OCI-LY1 (cell line): ENCODE results near the gene ZNF618.

Source experiments
- H2AFZ ChIP-seq: fragments of 200-600 bp; sonication (generic), shearing (Covaris generic); 2 replicates; pipeline ENCODE4 v1.6.0; 2014; ENCODE audit warnings: antibody characterized with exemption, mild to moderate bottlenecking, low read length
- H3F3A ChIP-seq: fragments of 200-600 bp; sonication (generic), shearing (Covaris generic); 2 replicates; pipeline ENCODE4 v1.6.0; 2014; ENCODE audit warnings: mild to moderate bottlenecking, antibody characterized with exemption, low read length, moderate library complexity; ENCODE audit not compliant: insufficient read depth
- H3K27ac ChIP-seq: fragments of 200-600 bp; sonication (generic); 2 replicates; pipeline ENCODE4 v1.5.1; 2014; ENCODE audit warnings: low read length, mixed run types, mild to moderate bottlenecking, low read depth; ENCODE audit not compliant: poor library complexity, severe bottlenecking
- H3K27me3 ChIP-seq: fragments of 200-600 bp; sonication (generic); 2 replicates; pipeline ENCODE4 v1.6.0; 2014; ENCODE audit warnings: antibody characterized with exemption, mild to moderate bottlenecking, low read length, moderate library complexity; ENCODE audit not compliant: insufficient read depth
- H3K36me3 ChIP-seq: fragments of 200-600 bp; sonication (generic); 2 replicates; pipeline ENCODE4 v1.6.1; 2014; ENCODE audit warnings: mild to moderate bottlenecking, antibody characterized with exemption, low read length, moderate library complexity, mixed read lengths; ENCODE audit not compliant: insufficient read depth
- H3K4me1 ChIP-seq: fragments of 200-600 bp; sonication (generic); 2 replicates; pipeline ENCODE4 v1.5.1; 2014; ENCODE audit warnings: mild to moderate bottlenecking, low read length, moderate library complexity; ENCODE audit not compliant: insufficient read depth, severe bottlenecking
- H3K4me2 ChIP-seq: fragments of 200-600 bp; sonication (generic), shearing (Covaris generic); 2 replicates; pipeline ENCODE4 v1.6.1; 2014; ENCODE audit warnings: low read length
- H3K4me3 ChIP-seq: fragments of 200-600 bp; sonication (generic); 2 replicates; pipeline ENCODE4 v1.5.1; 2014; ENCODE audit warnings: low read length, low read depth, mild to moderate bottlenecking, mixed read lengths; ENCODE audit not compliant: poor library complexity, severe bottlenecking
- H3K79me2 ChIP-seq: fragments of 200-600 bp; shearing (Covaris generic); 2 replicates; pipeline ENCODE4 v1.6.1; 2016; ENCODE audit warnings: mixed run types, low read length, mixed read lengths; ENCODE audit not compliant: insufficient read depth
- H3K9ac ChIP-seq: fragments of 200-600 bp; sonication (generic), shearing (Covaris generic); 2 replicates; pipeline ENCODE4 v1.6.1; 2014; ENCODE audit warnings: mild to moderate bottlenecking, low read length, mixed read lengths
- H3K9me2 ChIP-seq: fragments of 200-600 bp; sonication (generic), shearing (Covaris generic); 2 replicates; pipeline ENCODE4 v1.6.1; 2014; ENCODE audit warnings: low read depth, mild to moderate bottlenecking, low read length, mixed read lengths
- H3K9me3 ChIP-seq: fragments of 200-600 bp; shearing (Covaris generic); 2 replicates; pipeline ENCODE4 v1.6.1; 2014; ENCODE audit warnings: low read length, mixed read lengths
- H4K20me1 ChIP-seq: fragments of 200-600 bp; sonication (generic), shearing (Covaris generic); 2 replicates; pipeline ENCODE4 v1.6.0; 2016; ENCODE audit warnings: mild to moderate bottlenecking, low read length; ENCODE audit not compliant: insufficient read depth
- CTCF ChIP-seq: fragments of 200-600 bp; sonication (generic), shearing (Covaris generic); IDR thresholded peaks from 2 replicates; pipeline ENCODE4 v1.5.1; 2017; ENCODE audit warnings: mild to moderate bottlenecking, antibody characterized with exemption, low read length, moderate library complexity, mixed read lengths
- EZH2 ChIP-seq: fragments of 200-600 bp; sonication (generic), shearing (Covaris generic); IDR thresholded peaks from 2 replicates; pipeline ENCODE4 v1.8.0; 2017; ENCODE audit warnings: borderline replicate concordance, mixed run types, mild to moderate bottlenecking, antibody characterized with exemption, low read length, moderate library complexity, mixed read lengths

Gene ZNF618

GRCh38 chr9:114005371-114006154 lies 129.5 kb downstream of the ZNF618 start:
- no peaks in the 10 kb centered on the region for H3K4me1 ChIP-seq
- no peaks in the 10 kb centered on the region for H3K9me3 ChIP-seq
- no peak overlapping the region for H3K4me2 ChIP-seq
- H3K36me3 ChIP-seq = no peaks in the 10 kb centered on the region
- H3F3A ChIP-seq = no peaks in the 10 kb centered on the region
- TF ChIP-seq CTCF (no peak), EZH2 (no peak)
- no peaks in the 10 kb centered on the region for H4K20me1 ChIP-seq
- no peak overlapping the region for H2AFZ ChIP-seq
- no peaks in the 10 kb centered on the region for H3K79me2 ChIP-seq
- H3K9ac ChIP-seq = no peak overlapping the region
- H3K27me3 ChIP-seq = no peaks in the 10 kb centered on the region
- H3K9me2 ChIP-seq = no peaks in the 10 kb centered on the region
- no peak overlapping the region for H3K27ac ChIP-seq
- no peak overlapping the region for H3K4me3 ChIP-seq

GRCh38 chr9:114006155-114006550 lies 130.0 kb downstream of the ZNF618 start:
- H4K20me1 ChIP-seq = no peaks in the 10 kb centered on the region
- H3K9ac ChIP-seq = no peak overlapping the region
- no peak overlapping the region for H2AFZ ChIP-seq
- no peaks in the 10 kb centered on the region for H3K9me3 ChIP-seq
- no peaks in the 10 kb centered on the region for H3F3A ChIP-seq
- no peak for TF ChIP-seq CTCF
- TF ChIP-seq EZH2 = no peak
- H3K4me2 ChIP-seq = no peak overlapping the region
- H3K79me2 ChIP-seq = no peaks in the 10 kb centered on the region
- no peaks in the 10 kb centered on the region for H3K4me1 ChIP-seq
- H3K27me3 ChIP-seq = no peaks in the 10 kb centered on the region
- no peaks in the 10 kb centered on the region for H3K9me2 ChIP-seq
- H3K27ac ChIP-seq = no peak overlapping the region
- H3K36me3 ChIP-seq = no peaks in the 10 kb centered on the region
- H3K4me3 ChIP-seq = no peak overlapping the region

- H3F3A ChIP-seq = no peaks in the 10 kb centered on the region
- H3K36me3 ChIP-seq = no peaks in the 10 kb centered on the region
- no peak overlapping the region for H2AFZ ChIP-seq
- H3K4me1 ChIP-seq = no peaks in the 10 kb centered on the region
- no peaks in the 10 kb centered on the region for H3K9me3 ChIP-seq
- no peak for TF ChIP-seq EZH2
- no peak for TF ChIP-seq CTCF
- H3K27ac ChIP-seq = no peak overlapping the region
- no peaks in the 10 kb centered on the region for H3K27me3 ChIP-seq
- H3K9ac ChIP-seq = no peak overlapping the region
- no peaks in the 10 kb centered on the region for H3K9me2 ChIP-seq
- H3K4me3 ChIP-seq = no peak overlapping the region
- H4K20me1 ChIP-seq = no peaks in the 10 kb centered on the region
- H3K79me2 ChIP-seq = no peaks in the 10 kb centered on the region
- H3K4me2 ChIP-seq = no peak overlapping the region
Measured at GRCh38 chr9:114006931-114007691, 131.0 kb downstream of the ZNF618 start.
